Right lobe of liver (tissue), 6 donors: ENCODE data around the gene ARHGAP42. TPM values are rescaled to one million over a fixed set of nuclear protein-coding genes. Genes with fewer than 3 reads are reported as not detected.

Experiments
- ATAC-seq, 4 donors: fragments of 200-7000 bp; cut with Tn5 transposase; one replicate each; pipeline ENCODE4 v1.9.1; 2020; ENCODE audit warnings: mild to moderate bottlenecking in 4 of 4, moderate library complexity in 4 of 4
- DNase-seq, 3 donors: peaks; one replicate each; pipeline ENCODE4 v3.0.0-alpha.2; 2020
- H3K27ac ChIP-seq, 3 donors: fragments of 200-600 bp; one replicate each; pipeline ENCODE4 v1.8.0; 2022
- H3K27me3 ChIP-seq, 2 donors: fragments of 200-600 bp; one replicate each; pipeline ENCODE4 v1.8.0; 2022
- H3K36me3 ChIP-seq, 4 donors: fragments of 200-600 bp; sonication (generic) in 1 of 4; one replicate each; pipeline versions ENCODE4 v1.5.1 to v1.8.0; 2017 to 2022; ENCODE audit warnings: control low read depth in 1 of 4
- H3K4me1 ChIP-seq, 4 donors: fragments of 200-600 bp; sonication (generic) in 1 of 4; one replicate each; pipeline versions ENCODE4 v1.5.1 to v1.8.0; 2017 to 2022; ENCODE audit warnings: control low read depth in 1 of 4
- H3K4me3 ChIP-seq, 3 donors: fragments of 200-600 bp; one replicate each; pipeline ENCODE4 v1.8.0; 2022
- H3K9me3 ChIP-seq, 4 donors: fragments of 200-600 bp; sonication (generic) in 1 of 4; one replicate each; pipeline versions ENCODE4 v1.5.1 to v1.8.0; 2017 to 2022; ENCODE audit warnings: control low read depth in 1 of 4
- CTCF ChIP-seq, 4 donors: fragments of 200-600 bp in 3 of 4; fragments of 450-650 bp in 1 of 4; IDR thresholded peaks; one replicate each; pipeline versions ENCODE4 v1.5.1 to v1.8.0; 2016 to 2022; ENCODE audit warnings: antibody characterized with exemption in 4 of 4, mild to moderate bottlenecking in 2 of 4
- POLR2A ChIP-seq: fragments of 450-650 bp; IDR thresholded peaks from one replicate; pipeline ENCODE4 v1.6.1; 2017; ENCODE audit warnings: antibody characterized with exemption, mild to moderate bottlenecking
- WGBS: methylation state at CpG from one replicate; pipeline ENCODE4 v1.1.6; 2018; ENCODE audit warnings: low coverage, low lambda C conversion rate; ENCODE audit not compliant: insufficient coverage; ENCODE audit errors: missing lambda C conversion rate; 5-methylcytosine and 5-hydroxymethylcytosine counted together
- intact Hi-C, 2 donors: fragments of 100-400 bp; cut with DNase I; formaldehyde crosslinking; loops; one replicate each; pipeline versions ENCODE4 v1.11.2 to v1.14.1; 2022
- total RNA-seq, 6 experiments: library from RNA; depleted of rRNA in 2 of 6; stranded (reverse); fragments of >200 nt in 2 of 6; fragmentation: NEBNext Ultra II Directional in 3 of 6; extraction: Animal tissue kit (Norgen Biotek cat#: 25700) in 3 of 6; gene quantifications; one replicate each; pipeline versions ENCODE4 v1.1.0 to v1.2.4, GENCODE V29; 2016 to 2023
- donor health status: DM: no; HTN: yes; CAD: no.
- donor health status: DM: no; HTN: no; CAD: no.
- donor health status: DM: no; HTN: no; CAD: no.
- donor health status: DM: no; HTN: yes; CAD: no.
- donor health status: DM: no; HTN: yes; CAD: no.

Gene ARHGAP42
- total RNA-seq, 6 experiments from 2014 or later, result 8.7 to 15.8 (median 13.1) TPM

- H3K27ac ChIP-seq, result no peak overlapping the region
- ATAC-seq, result peak in 1 of 4 donors; percentile 10
- no peak for DNase-seq
Measured at GRCh38 chr11:100752371-100753171, 65.5 kb downstream of the ARHGAP42 start.

GRCh38 chr11:100753172-100753543 is 66.1 kb downstream of the ARHGAP42 start:
- Histone ChIP-seq H3K4me3 (no peak overlapping the region), H3K4me1 (peaks cover 0 to 6% (median 1%) of the 10 kb centered on the region in 4 donors), H3K27me3 (no peaks in the 10 kb centered on the region), H3K27ac (no peak overlapping the region), H3K9me3 (no peaks in the 10 kb centered on the region), H3K36me3 (no peaks in the 10 kb centered on the region)
- TF ChIP-seq CTCF (IDR thresholded peaks at IDR 0.05), result no peak
- TF ChIP-seq POLR2A, result no peak
- intact Hi-C loops, result no loop called here
- ATAC-seq (peak in 2 of 4 donors; percentile 6 to 20), DNase-seq (no peak)
- 43% methylated on average over 1 of the region's 4 CpGs for WGBS

More at GRCh38 chr11:100752371-100753171, 65.5 kb downstream of the ARHGAP42 start:
- no peak for TF ChIP-seq POLR2A
- no peak for TF ChIP-seq CTCF (IDR thresholded peaks at IDR 0.05)
- Histone ChIP-seq H3K9me3 (no peaks in the 10 kb centered on the region), H3K4me3 (no peak overlapping the region), H3K4me1 (peaks cover 0 to 6% (median 1%) of the 10 kb centered on the region in 4 donors), H3K27me3 (no peaks in the 10 kb centered on the region), H3K36me3 (no peaks in the 10 kb centered on the region)
- WGBS, result 100% methylated on average over 1 of the region's 5 CpGs
- intact Hi-C loops, result no loop called here

- 70% methylated on average over 3 of the region's 4 CpGs for WGBS
- no peak overlapping the region for H3K27ac ChIP-seq
Measured at GRCh38 chr11:100753571-100753970, 66.5 kb downstream of the ARHGAP42 start.

GRCh38 chr11:100756559-100756958 is 69.5 kb downstream of the ARHGAP42 start:
- no peak for TF ChIP-seq CTCF (IDR thresholded peaks at IDR 0.05)
- TF ChIP-seq POLR2A, result no peak
- intact Hi-C loops, result no loop called here
- WGBS, result 12% methylated on average over 2 of the region's 2 CpGs
- H3K4me1 ChIP-seq, result peaks cover 0 to 6% (median 1%) of the 10 kb centered on the region in 4 donors
- H3K36me3 ChIP-seq, result no peaks in the 10 kb centered on the region
- H3K27me3 ChIP-seq, result no peaks in the 10 kb centered on the region
- ATAC-seq (peak; percentile 84 to 93 (median 87)), DNase-seq (no peak)
- H3K27ac ChIP-seq, result no peak overlapping the region
- H3K4me3 ChIP-seq, result no peak overlapping the region
- H3K9me3 ChIP-seq, result no peaks in the 10 kb centered on the region

More at GRCh38 chr11:100753571-100753970, 66.5 kb downstream of the ARHGAP42 start:
- Histone ChIP-seq H3K4me1 (peaks cover 0 to 6% (median 1%) of the 10 kb centered on the region in 4 donors), H3K9me3 (no peaks in the 10 kb centered on the region), H3K27me3 (no peaks in the 10 kb centered on the region), H3K36me3 (no peaks in the 10 kb centered on the region), H3K4me3 (no peak overlapping the region)
- intact Hi-C loops, result no loop called here
- DNase-seq, result no peak
- TF ChIP-seq POLR2A, result no peak
- TF ChIP-seq CTCF (IDR thresholded peaks at IDR 0.05), result no peak
- ATAC-seq, result peak in 2 of 4 donors; percentile 29 to 33
